GM10266 (cell line): ENCODE results near the gene CMTR1.

Source experiments
- DNase-seq: peaks from one replicate; pipeline ENCODE4 v3.0.0; 2012; ENCODE audit errors: extremely low spot score
- CTCF ChIP-seq: IDR thresholded peaks from 2 replicates; pipeline ENCODE4 v1.5.1; 2012; ENCODE audit warnings: mild to moderate bottlenecking, low read depth; ENCODE audit not compliant: control insufficient read depth, insufficient read depth; ENCODE audit errors: missing control alignments

CMTR1 gene

GRCh38 chr6:37502703-37503291, 69.8 kb downstream of the CMTR1 start:
- TF ChIP-seq CTCF, result no peak
- DNase-seq, result no peak

- no peak for DNase-seq
- no peak for TF ChIP-seq CTCF
Observed at GRCh38 chr6:37503309-37503965, 70.4 kb downstream of the CMTR1 start.

- TF ChIP-seq CTCF, result no peak
Observed at GRCh38 chr6:37504024-37504423, 71.0 kb downstream of the CMTR1 start.

GRCh38 chr6:37506479-37506878, 73.5 kb downstream of the CMTR1 start:
- DNase-seq, result no peak
- TF ChIP-seq CTCF, result no peak

More at GRCh38 chr6:37504024-37504423, 71.0 kb downstream of the CMTR1 start:
- DNase-seq, result no peak

GRCh38 chr6:37507077-37507476, 74.1 kb downstream of the CMTR1 start:
- no peak for DNase-seq

GRCh38 chr6:37507690-37508421, 74.8 kb downstream of the CMTR1 start:
- no peak for TF ChIP-seq CTCF

More at GRCh38 chr6:37507077-37507476, 74.1 kb downstream of the CMTR1 start:
- no peak for TF ChIP-seq CTCF

GRCh38 chr6:37511201-37511600, 78.2 kb downstream of the CMTR1 start:
- no peak for DNase-seq
- no peak for TF ChIP-seq CTCF

More at GRCh38 chr6:37507690-37508421, 74.8 kb downstream of the CMTR1 start:
- DNase-seq, result no peak
